Stomach (tissue), 9 donors: ENCODE data around the gene RIPOR3. TPM values are rescaled to one million over a fixed set of nuclear protein-coding genes. Genes with fewer than 3 reads are reported as not detected.

Experiments
- DNase-seq, 2 donors: peaks; one replicate each; pipeline versions ENCODE4 v3.0.0 to v3.0.0-alpha.2; 2013 to 2019
- H3K27ac ChIP-seq, 5 donors: fragments of 200-600 bp in 4 of 5; sonication (generic) in 4 of 5; one replicate each; pipeline ENCODE4 v1.5.1; 2013 to 2019; ENCODE audit warnings: mild to moderate bottlenecking in 1 of 5, moderate library complexity in 1 of 5
- H3K27me3 ChIP-seq, 3 donors: fragments of 200-600 bp; sonication (generic); one replicate each; pipeline ENCODE4 v1.5.1; 2017 to 2019; ENCODE audit warnings: mixed run types in 1 of 3
- H3K36me3 ChIP-seq, 4 donors: fragments of 200-600 bp; sonication (generic); 1 replicate in 3 of 4; 2 replicates in 1 of 4; pipeline ENCODE4 v1.5.1; 2016 to 2019
- H3K4me1 ChIP-seq, 4 donors: fragments of 200-600 bp; sonication (generic); one replicate each; pipeline ENCODE4 v1.5.1; 2016 to 2019
- H3K4me3 ChIP-seq, 4 donors: fragments of 200-600 bp; sonication (generic) in 3 of 4; one replicate each; pipeline ENCODE4 v1.5.1; 2016 to 2019; ENCODE audit warnings: mild to moderate bottlenecking in 1 of 4
- H3K9me3 ChIP-seq, 4 donors: fragments of 200-600 bp; sonication (generic); one replicate each; pipeline ENCODE4 v1.5.1; 2016 to 2019
- EP300 ChIP-seq: sonication (generic); formaldehyde crosslinking; IDR thresholded peaks from one replicate; pipeline ENCODE4 v1.6.1; 2017; ENCODE audit warnings: antibody characterized with exemption
- POLR2A ChIP-seq, 4 donors: fragments of 450-650 bp; IDR thresholded peaks; one replicate each; pipeline ENCODE4 v1.6.1; 2016; ENCODE audit warnings: antibody characterized with exemption in 4 of 4, control low read depth in 2 of 4, mild to moderate bottlenecking in 1 of 4, moderate library complexity in 1 of 4
- POLR2AphosphoS5 ChIP-seq, 3 donors: sonication (generic); formaldehyde crosslinking; IDR thresholded peaks; one replicate each; pipeline ENCODE4 v1.6.1; 2016; ENCODE audit warnings: antibody characterized with exemption in 3 of 3
- WGBS, 5 donors: extraction: QIAGEN DNeasy Blood & Tissue Kit in 3 of 5; methylation state at CpG; one replicate each; pipeline versions ENCODE4 v1.1.5 to v1.1.7; 2013 to 2018; 5-methylcytosine and 5-hydroxymethylcytosine counted together
- intact Hi-C: fragments of 100-400 bp; cut with DNase I; formaldehyde crosslinking; loops from one replicate; pipeline ENCODE4 v1.15.1; 2023; ENCODE audit warnings: low total_unique reads
- polyA plus RNA-seq, 3 donors: library from polyadenylated mRNA; stranded (reverse); fragments of 200-250 nt; gene quantifications; one replicate each; pipeline ENCODE4 v1.2.3, GENCODE V29; 2013
- total RNA-seq, 5 donors: library from RNA; depleted of rRNA; stranded (reverse); fragments of >200 nt; gene quantifications; one replicate each; pipeline versions ENCODE4 v1.1.0 to v1.2.3, GENCODE V29; 2014 to 2016
- TF ChIP-seq, protein P1 (sequence below), 7 experiments: fragments of 450-650 bp in 4 of 7; fragments of 200-600 bp in 3 of 7; sonication (generic) in 3 of 7; IDR thresholded peaks; one replicate each; pipeline ENCODE4 v1.5.1; 2016 to 2019; ENCODE audit warnings: antibody characterized with exemption in 7 of 7, control low read depth in 2 of 7, mild to moderate bottlenecking in 1 of 7
- donor health status: healthy with polysubstance abuse.
- donor health status: Bipolar disorder and iron deficiency.
- donor health status: healthy.

The RIPOR3 gene
- total and polyA plus RNA-seq, 8 donors, result 4.4 to 61.1 (median 8.2) TPM

DNA sequence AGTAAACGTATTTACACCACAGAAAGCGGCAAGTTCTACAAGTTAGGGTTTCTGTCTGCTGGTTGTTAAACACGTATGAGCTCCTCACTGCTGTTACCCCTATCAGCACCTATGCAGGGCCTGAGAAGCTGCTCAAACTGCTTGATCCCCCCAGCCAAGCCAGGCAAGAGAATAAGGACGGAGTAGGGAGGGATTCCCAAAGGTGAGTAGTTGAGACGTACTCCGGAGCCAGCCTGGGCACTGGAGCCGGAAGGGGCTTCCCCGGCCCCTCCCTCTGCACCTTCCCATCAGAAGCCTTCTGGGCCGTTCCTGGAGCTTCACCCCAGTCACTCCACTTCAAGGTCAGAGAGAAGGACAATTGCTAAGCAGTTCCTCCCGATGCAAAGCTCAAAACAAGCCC is 58.0 kb downstream of the RIPOR3 start:
- intact Hi-C loops, result no loop called here
- H3K27ac ChIP-seq, result no peak overlapping the region
- DNase-seq, result no peak
- H3K4me3 ChIP-seq, result no peak overlapping the region
- TF ChIP-seq POLR2A (IDR thresholded peaks at IDR 0.05) (no peak), EP300 (no peak), POLR2AphosphoS5 (IDR thresholded peaks at IDR 0.05) (no peak)
- TF ChIP-seq, protein P1, sequence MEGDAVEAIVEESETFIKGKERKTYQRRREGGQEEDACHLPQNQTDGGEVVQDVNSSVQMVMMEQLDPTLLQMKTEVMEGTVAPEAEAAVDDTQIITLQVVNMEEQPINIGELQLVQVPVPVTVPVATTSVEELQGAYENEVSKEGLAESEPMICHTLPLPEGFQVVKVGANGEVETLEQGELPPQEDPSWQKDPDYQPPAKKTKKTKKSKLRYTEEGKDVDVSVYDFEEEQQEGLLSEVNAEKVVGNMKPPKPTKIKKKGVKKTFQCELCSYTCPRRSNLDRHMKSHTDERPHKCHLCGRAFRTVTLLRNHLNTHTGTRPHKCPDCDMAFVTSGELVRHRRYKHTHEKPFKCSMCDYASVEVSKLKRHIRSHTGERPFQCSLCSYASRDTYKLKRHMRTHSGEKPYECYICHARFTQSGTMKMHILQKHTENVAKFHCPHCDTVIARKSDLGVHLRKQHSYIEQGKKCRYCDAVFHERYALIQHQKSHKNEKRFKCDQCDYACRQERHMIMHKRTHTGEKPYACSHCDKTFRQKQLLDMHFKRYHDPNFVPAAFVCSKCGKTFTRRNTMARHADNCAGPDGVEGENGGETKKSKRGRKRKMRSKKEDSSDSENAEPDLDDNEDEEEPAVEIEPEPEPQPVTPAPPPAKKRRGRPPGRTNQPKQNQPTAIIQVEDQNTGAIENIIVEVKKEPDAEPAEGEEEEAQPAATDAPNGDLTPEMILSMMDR (IDR thresholded peaks at IDR 0.05), result no peak
- H3K27me3 ChIP-seq, result no peaks in the 10 kb centered on the region
- H3K9me3 ChIP-seq, result no peaks in the 10 kb centered on the region
- H3K36me3 ChIP-seq, result no peaks in the 10 kb centered on the region
- H3K4me1 ChIP-seq, result peaks cover 16 to 31% (median 23%) of the 10 kb centered on the region in 4 donors
- WGBS, 5 donors, result 74 to 82% (median 77%) methylated on average over 10 of the region's 10 CpGs

DNA sequence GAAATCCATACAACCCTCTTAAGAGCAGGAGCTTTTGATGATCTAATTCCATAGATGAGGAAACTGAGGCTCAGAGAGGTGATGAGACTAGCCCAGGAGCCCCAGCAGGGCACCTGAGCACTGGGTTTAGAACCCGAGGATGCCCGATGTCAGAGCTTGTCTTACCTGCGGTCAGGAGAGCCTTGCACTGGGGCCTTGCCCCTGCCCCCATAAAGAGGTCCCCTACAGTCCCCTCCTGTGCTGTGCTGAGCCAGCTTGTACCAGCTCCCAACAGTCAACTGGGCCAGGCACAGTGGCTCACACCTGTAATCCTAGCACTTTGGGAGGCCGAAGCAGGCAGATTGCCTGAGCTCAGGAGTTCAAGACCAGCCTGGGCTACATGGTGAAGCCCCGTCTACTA is 58.6 kb downstream of the RIPOR3 start:
- Histone ChIP-seq H3K9me3 (no peaks in the 10 kb centered on the region), H3K27me3 (no peaks in the 10 kb centered on the region), H3K4me1 (peaks cover 16 to 26% (median 22%) of the 10 kb centered on the region in 4 donors), H3K27ac (no peak overlapping the region), H3K36me3 (no peaks in the 10 kb centered on the region), H3K4me3 (no peak overlapping the region)
- DNase-seq, result no peak
- WGBS, 5 donors, result 93 to 95% (median 94%) methylated on average over 5 of the region's 5 CpGs
- intact Hi-C loops, result no loop called here
- TF ChIP-seq POLR2AphosphoS5 (IDR thresholded peaks at IDR 0.05) (no peak), EP300 (no peak), POLR2A (IDR thresholded peaks at IDR 0.05) (no peak)
- TF ChIP-seq, protein P1 (IDR thresholded peaks at IDR 0.05), result no peak

DNA sequence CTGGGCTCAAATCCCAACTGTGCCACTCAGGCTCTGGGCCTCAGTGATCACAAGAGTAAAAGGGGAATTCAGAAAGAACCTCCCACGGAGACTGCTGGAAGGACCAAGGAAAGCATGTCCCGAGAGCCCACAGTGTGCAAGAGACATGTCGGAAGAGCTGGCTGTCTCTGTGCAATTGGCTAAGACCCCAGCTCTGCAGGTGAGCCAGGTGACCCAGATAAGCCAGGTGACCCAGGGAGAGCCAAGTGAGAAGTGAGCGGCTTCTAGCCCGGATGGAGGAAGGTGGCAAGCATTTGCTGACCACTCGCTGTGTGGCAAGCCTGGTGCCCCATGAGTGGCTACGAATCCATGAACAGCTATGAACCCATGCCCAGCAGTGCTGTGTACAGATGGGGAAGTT is 59.1 kb downstream of the RIPOR3 start:
- Histone ChIP-seq H3K27me3 (no peaks in the 10 kb centered on the region), H3K36me3 (no peaks in the 10 kb centered on the region), H3K9me3 (no peaks in the 10 kb centered on the region), H3K4me1 (peaks cover 16 to 21% (median 19%) of the 10 kb centered on the region in 4 donors), H3K4me3 (no peak overlapping the region), H3K27ac (no peak overlapping the region)
- TF ChIP-seq POLR2A (IDR thresholded peaks at IDR 0.05) (no peak), EP300 (no peak), POLR2AphosphoS5 (IDR thresholded peaks at IDR 0.05) (no peak)
- TF ChIP-seq, protein P1 (IDR thresholded peaks at IDR 0.05), result no peak
- DNase-seq, result no peak
- intact Hi-C loops, result no loop called here
- 70 to 100% (median 87%) methylated on average over 1 to 7 of the region's 7 CpGs for WGBS, 5 donors

DNA sequence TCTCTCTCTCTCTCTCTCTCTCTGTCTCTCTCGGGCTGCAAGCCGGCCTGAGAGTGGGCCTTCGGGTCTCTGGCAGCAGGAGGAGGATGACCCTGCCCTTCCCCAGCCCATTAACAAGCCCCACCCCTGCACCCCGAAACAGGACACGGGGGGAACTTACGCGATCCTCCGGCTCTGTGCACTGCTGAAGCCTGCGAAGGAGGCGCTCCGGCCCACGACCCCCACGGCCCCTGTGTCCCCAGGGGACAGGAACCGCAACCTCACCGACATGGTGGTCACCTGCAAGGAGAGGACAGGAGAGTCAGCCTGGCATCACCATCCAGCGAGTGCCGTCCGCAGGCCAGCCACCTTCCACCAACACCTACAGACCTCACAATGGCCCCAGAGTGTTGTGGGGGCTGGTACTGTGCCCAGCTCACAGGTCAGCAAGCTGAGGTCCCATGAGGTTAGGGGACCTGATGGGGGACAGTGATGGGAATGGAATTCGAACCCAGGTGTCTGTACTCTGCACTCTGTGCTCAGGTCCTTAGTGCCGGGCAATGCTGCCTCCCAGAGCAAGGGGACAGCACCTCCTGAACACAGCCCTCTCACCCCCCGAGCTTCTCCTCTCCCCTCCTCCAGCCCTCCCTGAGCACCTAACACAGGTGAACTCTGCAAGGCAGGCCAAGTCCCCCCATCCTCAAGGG is 60.6 kb downstream of the RIPOR3 start:
- TF ChIP-seq EP300 (no peak), POLR2A (IDR thresholded peaks at IDR 0.05) (no peak), POLR2AphosphoS5 (IDR thresholded peaks at IDR 0.05) (no peak)
- TF ChIP-seq, protein P1 (IDR thresholded peaks at IDR 0.05), result no peak
- WGBS, 5 donors, result 90 to 94% (median 90%) methylated on average over 12 to 21 of the region's 21 CpGs
- H3K36me3 ChIP-seq, result no peaks in the 10 kb centered on the region
- intact Hi-C loops, result no loop called here
- no peaks in the 10 kb centered on the region for H3K9me3 ChIP-seq
- no peak for DNase-seq
- H3K4me3 ChIP-seq, result no peak overlapping the region
- H3K27ac ChIP-seq, result no peak overlapping the region
- H3K27me3 ChIP-seq, result no peaks in the 10 kb centered on the region
- H3K4me1 ChIP-seq, result peaks cover 3 to 16% (median 14%) of the 10 kb centered on the region in 4 donors
